A673 (cell line): ENCODE measurements around the gene DEFB131B.
"Not testable (repeated sequence)": the region's sequence is repeated elsewhere in the genome, so short reads cannot be mapped to it uniquely, and the experiment has no call there.

ENCODE experiments used
- CTCF ChIP-seq: fragments of 300-800, 200-600 bp; sonication (generic); conservative IDR thresholded peaks from 2 replicates; pipeline ENCODE4 v1.5.1; 2017; ENCODE audit warnings: low read depth, mild to moderate bottlenecking, antibody characterized with exemption, low read length, moderate library complexity, mixed read lengths
- EZH2 ChIP-seq: fragments of 200-600 bp; sonication (generic); IDR thresholded peaks from 2 replicates; pipeline ENCODE4 v1.6.1; 2017; ENCODE audit warnings: borderline replicate concordance, low read depth, mild to moderate bottlenecking, mixed read lengths, antibody characterized with exemption, low read length; ENCODE audit not compliant: poor library complexity, severe bottlenecking

GRCh38 chr11:71910775-71911174 lies 32.5 kb downstream of the DEFB131B start:
- TF ChIP-seq CTCF, EZH2: not testable (repeated sequence)
